Fibroblast of lung (primary cell): ENCODE data around the gene RTN4RL2. TPM values are rescaled to one million over a fixed set of nuclear protein-coding genes. Genes with fewer than 3 reads are reported as not detected.

Experiments
- DNase-seq, 2 donors: peaks; one replicate each; pipeline versions ENCODE4 v3.0.0 to v3.0.0-alpha.2; 2010; ENCODE audit warnings: low read depth in 2 of 2
- H2AFZ ChIP-seq: 2 replicates; pipeline ENCODE4 v1.5.1; 2012; ENCODE audit warnings: low read length, control low read depth, inconsistent platforms
- H3K27ac ChIP-seq: 2 replicates; pipeline ENCODE4 v1.5.1; 2011; ENCODE audit warnings: low read length, control low read depth; ENCODE audit not compliant: insufficient read depth
- H3K27me3 ChIP-seq: 2 replicates; pipeline ENCODE4 v1.5.1; 2011; ENCODE audit warnings: mild to moderate bottlenecking, low read length; ENCODE audit not compliant: control insufficient read depth, insufficient read depth
- H3K36me3 ChIP-seq: 2 replicates; pipeline ENCODE4 v1.5.1; 2011; ENCODE audit warnings: low read length; ENCODE audit not compliant: control insufficient read depth, insufficient read depth
- H3K4me1 ChIP-seq: 2 replicates; pipeline ENCODE4 v1.5.1; 2011; ENCODE audit warnings: low read length; ENCODE audit not compliant: control insufficient read depth, insufficient read depth; ENCODE audit errors: extremely low read depth
- H3K4me2 ChIP-seq: 2 replicates; pipeline ENCODE4 v1.5.1; 2011; ENCODE audit warnings: low read length, control low read depth; ENCODE audit not compliant: insufficient read depth; ENCODE audit errors: extremely low read depth
- H3K4me3 ChIP-seq, 4 experiments: fragments of 200-600 bp in 1 of 4; sonication (generic) in 1 of 4; replicated peaks in 1 of 4; 2 replicates each; pipeline ENCODE4 v1.5.1; 2011 to 2016; ENCODE audit warnings: low read length in 4 of 4, low read depth in 3 of 4, mild to moderate bottlenecking in 3 of 4, control low read depth in 2 of 4, inconsistent platforms in 1 of 4, mixed read lengths in 1 of 4; ENCODE audit not compliant: insufficient read depth in 1 of 4; ENCODE audit errors: control extremely low read depth in 1 of 4
- H3K79me2 ChIP-seq: 2 replicates; pipeline ENCODE4 v1.5.1; 2012; ENCODE audit warnings: mild to moderate bottlenecking, low read length, inconsistent platforms; ENCODE audit not compliant: control insufficient read depth, insufficient read depth
- H3K9ac ChIP-seq: 2 replicates; pipeline ENCODE4 v1.5.1; 2011; ENCODE audit warnings: mild to moderate bottlenecking, low read length, control low read depth; ENCODE audit not compliant: insufficient read depth
- H3K9me3 ChIP-seq: 2 replicates; pipeline ENCODE4 v1.5.1; 2012; ENCODE audit warnings: low read depth, low read length; ENCODE audit not compliant: control insufficient read depth, insufficient read depth
- H4K20me1 ChIP-seq: 2 replicates; pipeline ENCODE4 v1.5.1; 2011; ENCODE audit warnings: low read length; ENCODE audit not compliant: control insufficient read depth, insufficient read depth; ENCODE audit errors: extremely low read depth
- EZH2 ChIP-seq: IDR thresholded peaks from 2 replicates; pipeline ENCODE4 v1.5.1; 2012; ENCODE audit warnings: low read length, control low read depth, mild to moderate bottlenecking; ENCODE audit errors: missing control alignments
- polyA plus RNA-seq, 2 donors: library from polyadenylated mRNA; depleted of rRNA in 1 of 2; stranded (reverse) in 1 of 2; unstranded in 1 of 2; fragments of >200 nt; gene quantifications; 2 replicates each; pipeline ENCODE4 v1.2.1, GENCODE V29; 2011 to 2012; ENCODE audit warnings: missing spikeins in 1 of 2
- total RNA-seq: library from RNA; depleted of rRNA; stranded (reverse); fragments of >200 nt; gene quantifications from 2 replicates; pipeline ENCODE4 v1.2.1, GENCODE V29; 2014
- TF ChIP-seq, protein P1 (sequence below), 2 donors: IDR thresholded peaks in 1 of 2; conservative IDR thresholded peaks in 1 of 2; 1 replicate in 1 of 2; 2 replicates in 1 of 2; pipeline ENCODE4 v1.5.1; 2011 to 2012; ENCODE audit warnings: low read length in 2 of 2, control low read depth in 1 of 2, inconsistent platforms in 1 of 2, low read depth in 1 of 2, mild to moderate bottlenecking in 1 of 2

RTN4RL2 gene
- total and polyA plus RNA-seq, 2 donors (not counting 1 experiment from before 2014, with no cell fraction given) = 0.17 to 0.27 TPM

GRCh38 chr11:57422669-57423068 lies 37.7 kb upstream of the RTN4RL2 start:
- Histone ChIP-seq H3K27ac (no peak overlapping the region), H3K36me3 (peaks cover 10% of the 10 kb centered on the region), H3K79me2 (peaks cover 10% of the 10 kb centered on the region), H3K4me2 (no peak overlapping the region), H3K27me3 (no peaks in the 10 kb centered on the region), H3K4me3 (no peak overlapping the region), H3K9me3 (no peaks in the 10 kb centered on the region), H2AFZ (no peak overlapping the region), H4K20me1 (no peaks in the 10 kb centered on the region), H3K4me1 (peaks cover 31% of the 10 kb centered on the region), H3K9ac (no peak overlapping the region)
- TF ChIP-seq, protein P1, sequence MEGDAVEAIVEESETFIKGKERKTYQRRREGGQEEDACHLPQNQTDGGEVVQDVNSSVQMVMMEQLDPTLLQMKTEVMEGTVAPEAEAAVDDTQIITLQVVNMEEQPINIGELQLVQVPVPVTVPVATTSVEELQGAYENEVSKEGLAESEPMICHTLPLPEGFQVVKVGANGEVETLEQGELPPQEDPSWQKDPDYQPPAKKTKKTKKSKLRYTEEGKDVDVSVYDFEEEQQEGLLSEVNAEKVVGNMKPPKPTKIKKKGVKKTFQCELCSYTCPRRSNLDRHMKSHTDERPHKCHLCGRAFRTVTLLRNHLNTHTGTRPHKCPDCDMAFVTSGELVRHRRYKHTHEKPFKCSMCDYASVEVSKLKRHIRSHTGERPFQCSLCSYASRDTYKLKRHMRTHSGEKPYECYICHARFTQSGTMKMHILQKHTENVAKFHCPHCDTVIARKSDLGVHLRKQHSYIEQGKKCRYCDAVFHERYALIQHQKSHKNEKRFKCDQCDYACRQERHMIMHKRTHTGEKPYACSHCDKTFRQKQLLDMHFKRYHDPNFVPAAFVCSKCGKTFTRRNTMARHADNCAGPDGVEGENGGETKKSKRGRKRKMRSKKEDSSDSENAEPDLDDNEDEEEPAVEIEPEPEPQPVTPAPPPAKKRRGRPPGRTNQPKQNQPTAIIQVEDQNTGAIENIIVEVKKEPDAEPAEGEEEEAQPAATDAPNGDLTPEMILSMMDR (conservative IDR thresholded peaks at IDR 0.05 in 1 of 2, IDR thresholded peaks at IDR 0.05 in 1 of 2; ENCODE audit: low read depth in 1 of 2, low read length in 2 of 2) = no peak
- TF ChIP-seq EZH2 = no peak
- no peak for DNase-seq

DNA sequence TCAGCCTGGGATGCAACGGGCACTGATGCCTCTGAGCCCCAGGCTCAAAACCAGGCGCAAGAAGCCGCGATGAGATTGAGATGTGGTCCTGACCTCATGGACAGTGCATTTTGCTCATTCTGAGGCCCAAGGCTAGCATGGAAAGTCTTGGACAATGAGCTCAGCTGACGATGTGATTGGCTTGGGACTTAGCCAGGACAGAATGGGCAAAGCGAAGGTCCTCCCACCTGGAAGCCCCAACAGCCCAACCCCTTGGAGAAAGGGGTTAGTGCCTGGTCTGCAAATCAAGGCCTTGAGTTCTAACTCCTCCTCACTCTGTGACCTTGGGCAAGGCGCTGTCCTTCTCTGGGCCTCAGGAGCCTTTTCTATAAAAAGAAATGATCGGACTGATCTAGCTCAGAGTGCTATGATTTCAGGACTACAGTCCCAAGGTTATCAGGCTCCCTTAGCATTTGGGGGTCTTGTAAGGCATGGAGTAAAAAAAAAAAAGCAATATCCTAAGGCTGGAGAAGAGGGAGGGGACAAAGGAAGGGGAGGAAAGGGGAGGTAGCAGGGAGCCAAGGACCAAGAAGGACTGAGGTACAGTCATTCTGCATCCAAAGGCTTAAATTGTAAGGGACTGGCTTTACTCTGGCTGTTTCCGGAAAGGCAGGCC lies 36.1 kb upstream of the RTN4RL2 start:
- H3K9ac ChIP-seq = no peak overlapping the region
- H2AFZ ChIP-seq = no peak overlapping the region
- H3K27me3 ChIP-seq = no peaks in the 10 kb centered on the region
- peaks cover 10% of the 10 kb centered on the region for H3K79me2 ChIP-seq
- H3K4me3 ChIP-seq = peak overlapping the region in 2 of 4 experiments; percentile 38 to 62
- no peak for DNase-seq
- no peaks in the 10 kb centered on the region for H4K20me1 ChIP-seq
- H3K36me3 ChIP-seq = peaks cover 10% of the 10 kb centered on the region
- no peaks in the 10 kb centered on the region for H3K9me3 ChIP-seq
- H3K4me1 ChIP-seq = peaks cover 40% of the 10 kb centered on the region
- no peak overlapping the region for H3K4me2 ChIP-seq
- peak overlapping the region; percentile 97 for H3K27ac ChIP-seq
- TF ChIP-seq, protein P1 (conservative IDR thresholded peaks at IDR 0.05 in 1 of 2, IDR thresholded peaks at IDR 0.05 in 1 of 2; ENCODE audit: low read depth in 1 of 2, low read length in 2 of 2) = no peak
- TF ChIP-seq EZH2 = no peak

DNA sequence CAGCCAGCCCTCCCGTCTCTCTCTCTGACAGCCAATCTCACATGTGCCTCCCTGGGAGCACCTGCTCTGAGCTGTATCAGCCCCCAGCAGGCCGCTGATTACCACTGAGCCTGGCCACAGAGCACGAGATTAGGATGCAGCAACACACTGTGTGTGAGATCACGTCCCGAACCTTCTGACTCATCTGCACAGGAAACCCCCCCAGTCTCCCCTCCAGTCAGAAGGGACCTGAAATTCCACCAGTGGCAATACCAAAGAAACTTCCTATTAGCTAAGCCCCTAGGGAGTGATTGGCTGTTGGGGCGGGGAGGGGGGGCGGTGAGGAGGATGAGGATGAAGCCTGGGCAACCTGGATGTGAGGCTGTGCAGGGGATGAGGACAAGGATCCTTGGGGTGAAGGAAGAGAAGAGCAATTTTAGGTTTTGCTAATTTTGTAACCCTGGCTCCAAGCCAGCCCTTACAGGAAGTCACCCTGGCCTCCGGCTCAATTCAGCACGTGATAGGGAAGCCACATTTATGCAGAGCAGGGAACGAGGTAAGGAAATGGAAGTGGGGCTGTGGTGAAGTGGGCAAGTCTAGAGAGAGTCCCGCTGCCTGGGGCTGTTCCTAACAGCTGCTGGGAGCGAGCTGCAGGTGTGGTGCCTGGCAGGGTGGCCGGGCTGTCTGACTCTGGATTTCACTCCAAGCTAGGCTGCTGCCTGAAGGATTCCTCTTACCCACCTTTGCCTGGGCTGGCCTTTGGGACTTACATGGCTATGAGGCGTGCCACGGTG lies 35.4 kb upstream of the RTN4RL2 start:
- Histone ChIP-seq H3K36me3 (peaks cover 8% of the 10 kb centered on the region), H4K20me1 (no peaks in the 10 kb centered on the region), H3K79me2 (peaks cover 10% of the 10 kb centered on the region), H3K4me3 (peak overlapping the region in 2 of 4 experiments; percentile 38 to 62), H3K4me1 (peaks cover 40% of the 10 kb centered on the region), H3K27me3 (no peaks in the 10 kb centered on the region), H3K9ac (no peak overlapping the region), H3K27ac (peak overlapping the region; percentile 97), H3K9me3 (no peaks in the 10 kb centered on the region), H3K4me2 (peak overlapping the region; percentile 89), H2AFZ (no peak overlapping the region)
- TF ChIP-seq EZH2 = no peak
- TF ChIP-seq, protein P1 (conservative IDR thresholded peaks at IDR 0.05 in 1 of 2, IDR thresholded peaks at IDR 0.05 in 1 of 2; ENCODE audit: low read depth in 1 of 2, low read length in 2 of 2) = no peak
- DNase-seq = peak; percentile 86 to 87
